ENCODE data around the gene PEX1.
"Not testable (repeated sequence)": the region's sequence is repeated elsewhere in the genome, so short reads cannot be mapped to it uniquely, and the experiment has no call there.

PEX1 gene

GRCh38 chr7:92508946-92509345, 19.4 kb downstream of the PEX1 start:
- DNase-seq = no peak

GRCh38 chr7:92506363-92506762, 22.0 kb downstream of the PEX1 start:
- no peak for DNase-seq

GRCh38 chr7:92504563-92504962, 23.8 kb downstream of the PEX1 start:
- DNase-seq = no peak

GRCh38 chr7:92503767-92504166, 24.6 kb downstream of the PEX1 start:
- DNase-seq = no peak

- no peak for DNase-seq
These were observed 29.8 kb downstream of the PEX1 start for GRCh38 chr7:92498557-92498956.

- DNase-seq = no peak
These were observed 31.4 kb downstream of the PEX1 start for GRCh38 chr7:92496876-92497275.

GRCh38 chr7:92489634-92490033, 38.7 kb downstream of the PEX1 start:
- no peak for DNase-seq

- no peak for DNase-seq
These were observed 40.5 kb downstream of the PEX1 start for GRCh38 chr7:92487804-92488203.

- DNase-seq = no peak
These were observed 42.3 kb downstream of the PEX1 start for GRCh38 chr7:92485974-92486373.

GRCh38 chr7:92485267-92485892, 42.9 kb downstream of the PEX1 start:
- no peak for DNase-seq

- not testable (repeated sequence) for DNase-seq
These were observed 44.1 kb downstream of the PEX1 start for GRCh38 chr7:92484226-92484625.

GRCh38 chr7:92483624-92484023, 44.7 kb downstream of the PEX1 start:
- DNase-seq = not testable (repeated sequence)

GRCh38 chr7:92479146-92479545, 49.2 kb downstream of the PEX1 start:
- not testable (repeated sequence) for DNase-seq

- no peak for DNase-seq
These were observed 49.6 kb downstream of the PEX1 start for GRCh38 chr7:92478711-92479110.

- DNase-seq = no peak
These were observed 50.2 kb downstream of the PEX1 start for GRCh38 chr7:92478095-92478494.

GRCh38 chr7:92477681-92478080, 50.6 kb downstream of the PEX1 start, which contains the start of gene ERVW-1:
Gene ERVW-1 (minus strand): TSS chr7:92477946. CDS start chr7:92470381, 7,565 bp downstream.
- not testable (repeated sequence) for DNase-seq

- DNase-seq = not testable (repeated sequence)
These were observed 52.3 kb downstream of the PEX1 start for GRCh38 chr7:92475851-92476590.

- not testable (repeated sequence) for DNase-seq
These were observed 53.0 kb downstream of the PEX1 start for GRCh38 chr7:92475261-92475770.

GRCh38 chr7:92473989-92474388, 54.3 kb downstream of the PEX1 start:
- DNase-seq = not testable (repeated sequence)

- not testable (repeated sequence) for DNase-seq
These were observed 59.7 kb downstream of the PEX1 start for GRCh38 chr7:92468589-92468988.

GRCh38 chr7:92466682-92467081, 61.6 kb downstream of the PEX1 start:
- DNase-seq = no peak

GRCh38 chr7:92464515-92464914, 63.8 kb downstream of the PEX1 start:
- no peak for DNase-seq

GRCh38 chr7:92462560-92462959, 65.8 kb downstream of the PEX1 start:
- no peak for DNase-seq

Measured in right kidney (tissue), 1 donor.